ENCODE results near the gene MCM6. TPM values are rescaled to one million over a fixed set of nuclear protein-coding genes. Genes with fewer than 3 reads are reported as not detected.

The MCM6 gene
- polyA plus RNA-seq, 3 donors, result 1.3 to 2.2 (median 1.7) TPM

- Mint-ChIP-seq H3K27ac (no peak overlapping the region), H3K27me3 (ENCODE audit: low read depth in 3 of 3) (peaks cover 0 to 3% (median 0%) of the 10 kb centered on the region in 3 donors), H3K9me3 (no peaks in the 10 kb centered on the region)
These were observed 44.9 kb downstream of the MCM6 start for GRCh38 chr2:135831180-135831812.

DNA sequence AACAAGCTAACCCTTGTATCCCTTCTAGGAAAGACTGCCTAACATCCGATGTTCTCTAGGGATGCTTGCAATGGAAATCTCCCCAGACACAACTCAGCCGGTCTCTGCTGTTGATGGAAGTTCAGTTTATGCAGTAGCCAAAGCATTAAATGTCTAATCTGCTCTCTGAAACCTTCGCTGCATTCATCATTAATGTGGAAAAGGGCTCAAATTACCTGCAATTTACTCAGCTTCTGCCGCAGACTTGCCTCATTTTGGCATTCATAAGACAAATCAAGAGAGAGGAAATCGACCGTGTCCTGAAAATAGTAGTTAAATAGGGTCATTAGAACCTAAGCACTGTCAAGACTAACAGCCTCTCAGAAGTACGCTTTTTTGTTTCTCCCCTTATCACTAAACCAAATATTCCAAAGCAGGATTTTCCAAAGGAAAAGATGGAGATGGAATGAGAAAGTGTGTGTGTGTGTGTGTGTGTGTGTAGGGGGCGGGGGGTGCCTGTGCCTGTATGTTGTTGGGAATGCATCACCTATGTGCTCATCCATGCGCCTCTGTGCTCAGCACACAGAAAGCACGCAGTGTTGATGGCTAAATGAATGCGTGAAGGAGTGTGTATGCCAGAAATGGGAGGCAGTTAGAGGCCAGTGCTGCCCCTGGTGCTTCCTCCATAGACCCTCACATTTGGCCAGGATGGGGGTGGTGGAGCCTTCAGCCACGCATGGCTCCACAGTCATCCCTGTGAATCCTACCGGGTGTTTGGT, 46.7 kb downstream of the MCM6 start:
- no peaks in the 10 kb centered on the region for H3K79me2 ChIP-seq (ENCODE audit: insufficient read depth, low read length)
- H3K36me3 ChIP-seq (replicated peaks in 1 of 2; ENCODE audit: control insufficient read depth in 1 of 2, insufficient read depth in 2 of 2, low read length in 2 of 2), result no peaks in the 10 kb centered on the region
- TF ChIP-seq CTCF (IDR thresholded peaks at IDR 0.05), result no peak
- H3K4me3 Mint-ChIP-seq, result no peak overlapping the region
- H3K27ac Mint-ChIP-seq, result no peak overlapping the region
- H3K4me2 ChIP-seq (replicated peaks; ENCODE audit: extremely low read depth, low read length, poor library complexity, severe bottlenecking), result no peak overlapping the region
- no peak for DNase-seq
- H3K27me3 Mint-ChIP-seq (ENCODE audit: low read depth in 3 of 3), result peaks cover 0 to 3% (median 2%) of the 10 kb centered on the region in 3 donors
- no peak overlapping the region for H3K27ac ChIP-seq (ENCODE audit: low read depth in 1 of 2, low read length in 2 of 2)
- no peaks in the 10 kb centered on the region for H3K36me3 Mint-ChIP-seq
- H3K27me3 ChIP-seq (ENCODE audit: control insufficient read depth in 2 of 2, insufficient read depth in 2 of 2, low read length in 2 of 2), result no peaks in the 10 kb centered on the region
- no peaks in the 10 kb centered on the region for H4K20me1 ChIP-seq (ENCODE audit: insufficient read depth, low read length)
- no peak overlapping the region for H2AFZ ChIP-seq (ENCODE audit: insufficient read depth, low read depth, low read length, poor library complexity, severe bottlenecking)
- H3K4me3 ChIP-seq (replicated peaks in 1 of 3; ENCODE audit: low read depth in 2 of 3, low read length in 3 of 3), result no peak overlapping the region
- 89% methylated on average over 5 of the region's 13 CpGs for WGBS (ENCODE audit: insufficient coverage)
- no peaks in the 10 kb centered on the region for H3K4me1 ChIP-seq (ENCODE audit: control insufficient read depth in 1 of 2, insufficient read depth in 2 of 2, low read length in 2 of 2)
- H3K9me3 ChIP-seq (replicated peaks in 1 of 2; ENCODE audit: control insufficient read depth in 1 of 2, insufficient read depth in 1 of 2, low read length in 2 of 2), result no peaks in the 10 kb centered on the region
- no peak overlapping the region for H3K9ac ChIP-seq (ENCODE audit: insufficient read depth, low read length, poor library complexity, severe bottlenecking)
- H3K4me1 Mint-ChIP-seq, result no peaks in the 10 kb centered on the region
- intact Hi-C loops (cut with micrococcal nuclease), result no loop called here
- peaks cover 0 to under 1% (median 0%) of the 10 kb centered on the region in 7 donors for H3K9me3 Mint-ChIP-seq

More at GRCh38 chr2:135831180-135831812, 44.9 kb downstream of the MCM6 start:
- Histone ChIP-seq H3K9ac (ENCODE audit: insufficient read depth, low read length, poor library complexity, severe bottlenecking) (no peak overlapping the region), H3K4me2 (replicated peaks; ENCODE audit: extremely low read depth, low read length, poor library complexity, severe bottlenecking) (no peak overlapping the region), H2AFZ (ENCODE audit: insufficient read depth, low read depth, low read length, poor library complexity, severe bottlenecking) (no peak overlapping the region), H3K9me3 (replicated peaks in 1 of 2; ENCODE audit: control insufficient read depth in 1 of 2, insufficient read depth in 1 of 2, low read length in 2 of 2) (no peaks in the 10 kb centered on the region), H3K4me1 (ENCODE audit: control insufficient read depth in 1 of 2, insufficient read depth in 2 of 2, low read length in 2 of 2) (no peaks in the 10 kb centered on the region), H4K20me1 (ENCODE audit: insufficient read depth, low read length) (no peaks in the 10 kb centered on the region), H3K27me3 (ENCODE audit: control insufficient read depth in 2 of 2, insufficient read depth in 2 of 2, low read length in 2 of 2) (no peaks in the 10 kb centered on the region), H3K79me2 (ENCODE audit: insufficient read depth, low read length) (no peaks in the 10 kb centered on the region), H3K27ac (ENCODE audit: low read depth in 1 of 2, low read length in 2 of 2) (no peak overlapping the region), H3K4me3 (replicated peaks in 1 of 3; ENCODE audit: low read depth in 2 of 3, low read length in 3 of 3) (no peak overlapping the region), H3K36me3 (replicated peaks in 1 of 2; ENCODE audit: control insufficient read depth in 1 of 2, insufficient read depth in 2 of 2, low read length in 2 of 2) (no peaks in the 10 kb centered on the region)
- Mint-ChIP-seq H3K36me3 (peaks cover 0 to under 1% of the 10 kb centered on the region in 2 donors), H3K4me1 (peaks cover 2% of the 10 kb centered on the region), H3K4me3 (no peak overlapping the region)
- intact Hi-C loops (cut with micrococcal nuclease), result no loop called here
- 90% methylated on average over 14 of the region's 14 CpGs for WGBS (ENCODE audit: insufficient coverage)
- no peak for DNase-seq
- no peak for TF ChIP-seq CTCF (IDR thresholded peaks at IDR 0.05)

Measured in CD14-positive monocyte (primary cell).